Activated naive CD4-positive, alpha-beta T cell (primary cell): ENCODE measurements around the gene GABARAPL2.
A peak's percentile ranks its signal among the peaks of the same experiment; 100 is the strongest.

Experiments used
- DNase-seq, 4 experiments: peaks; one replicate each; lab custom pipeline; 2025; lab: John Stamatoyannopoulos, UW

Gene GABARAPL2

DNA sequence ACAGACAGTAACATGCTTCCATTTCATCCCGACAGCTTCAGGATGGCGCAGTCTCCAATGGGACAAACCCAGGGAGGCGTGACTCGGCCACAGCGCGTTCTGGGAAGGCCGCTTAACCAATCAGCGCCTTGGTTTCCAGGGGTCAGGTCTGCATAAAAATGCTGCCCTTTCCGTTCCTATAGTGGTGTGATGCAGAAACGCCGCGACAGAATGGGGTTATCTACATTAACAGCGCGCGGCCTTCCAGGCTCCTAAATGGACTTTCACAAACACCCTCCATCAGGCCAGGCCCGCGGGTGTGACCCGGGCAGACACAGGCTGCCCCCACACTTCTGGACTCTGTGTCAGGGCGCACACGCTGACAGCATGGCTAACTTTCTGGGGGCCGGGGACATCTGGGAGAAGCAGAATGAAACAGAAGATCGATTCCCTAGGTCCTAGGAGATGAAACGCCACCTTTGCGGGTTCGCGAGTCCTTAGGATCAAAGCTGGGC lies 10.9 kb upstream of the GABARAPL2 start:
- DNase-seq = no peak

DNA sequence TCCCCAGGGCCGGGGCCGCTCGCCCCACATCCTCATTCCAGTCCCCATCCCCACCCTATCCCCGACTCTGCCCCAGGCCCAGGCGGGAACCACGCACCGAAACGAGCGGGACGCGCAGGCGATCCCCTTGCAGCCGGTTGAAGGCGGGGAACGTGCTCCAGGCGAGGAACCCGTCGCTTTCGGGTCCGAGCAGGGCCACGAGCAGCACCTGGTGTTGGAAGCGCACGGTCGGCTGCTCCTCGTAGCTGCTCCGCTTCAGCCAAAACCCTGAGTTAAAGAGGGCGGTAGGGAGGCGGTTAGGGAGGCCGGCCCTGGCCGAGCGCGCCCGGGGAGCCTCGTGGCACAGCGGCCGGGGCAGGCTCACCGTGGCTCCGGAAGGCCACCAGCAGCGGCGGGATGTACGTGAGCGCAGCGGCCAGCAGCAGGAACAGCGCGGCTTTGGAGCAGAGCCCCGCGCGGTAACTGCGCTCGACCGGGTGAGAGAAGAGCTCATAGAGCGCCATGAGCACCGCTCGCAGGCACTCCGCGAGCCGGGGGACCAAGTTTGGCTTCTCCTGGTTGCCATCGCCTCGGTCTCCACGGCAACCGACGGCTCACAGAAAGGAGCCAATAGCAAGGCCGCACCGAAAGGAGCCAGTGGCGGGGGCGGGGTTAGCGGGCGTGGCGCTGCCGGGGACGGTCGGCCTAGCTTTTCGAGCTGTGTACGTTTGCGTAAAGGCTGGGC lies 10.3 kb upstream of the GABARAPL2 start, which contains the start of gene TMEM231:
TSS of gene TMEM231 (minus strand) at position 546 of the 724 bp plus-strand sequence. CDS start at position 503, 43 bp downstream.
- peak; percentile 82 to 96 (median 90) for DNase-seq

DNA sequence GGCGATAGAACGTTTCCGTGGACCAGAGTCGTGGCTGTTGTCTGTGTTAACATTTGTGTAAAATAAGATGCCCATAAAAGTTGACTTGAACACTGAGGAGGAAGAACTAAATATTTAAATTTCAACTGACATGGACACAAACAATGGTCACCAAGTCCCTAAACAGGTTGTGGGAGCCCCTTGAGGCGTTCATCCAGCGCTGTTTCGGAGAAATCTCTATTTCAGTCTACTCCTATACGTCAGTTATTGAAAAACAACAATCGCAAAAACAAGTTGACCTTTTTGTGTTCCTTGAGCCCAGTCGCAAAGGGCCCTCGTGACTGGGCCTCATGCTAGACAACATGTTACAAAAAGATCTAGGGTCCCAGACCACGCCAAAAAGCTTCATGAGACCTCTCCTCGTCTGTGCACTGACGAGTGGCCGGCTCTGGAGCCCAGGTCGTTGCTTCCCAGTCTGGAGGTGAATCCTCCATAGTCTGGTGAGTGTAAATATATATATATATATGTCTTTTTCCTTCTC lies 9.7 kb upstream of the GABARAPL2 start:
- no peak for DNase-seq

DNA sequence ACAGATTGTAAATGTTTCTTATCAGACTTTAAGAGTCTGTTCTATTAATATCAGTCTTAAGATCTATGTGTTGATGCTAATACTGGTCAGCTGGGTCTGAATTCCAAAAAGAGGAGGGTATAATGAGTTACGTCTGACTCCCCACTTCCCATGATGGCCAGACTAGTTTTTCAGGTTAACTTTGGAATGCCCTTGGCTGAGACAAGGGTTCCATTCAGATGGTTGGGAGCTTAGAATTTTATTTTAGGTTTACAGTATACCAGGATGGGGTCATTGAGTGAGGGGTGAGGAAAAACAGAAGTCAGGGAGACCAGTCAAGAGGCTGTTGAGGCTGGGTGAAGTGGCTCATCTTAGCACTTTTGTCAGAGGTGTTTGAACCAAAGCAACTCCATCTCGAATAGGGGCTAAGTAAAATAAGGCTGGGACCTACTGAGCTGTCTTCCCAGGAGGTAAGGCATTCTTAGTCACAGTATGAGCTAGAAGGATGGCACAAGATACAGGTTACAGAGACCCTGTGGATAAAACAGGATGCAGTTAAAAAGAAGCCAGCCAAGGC lies 7.3 kb upstream of the GABARAPL2 start:
- DNase-seq = no peak

DNA sequence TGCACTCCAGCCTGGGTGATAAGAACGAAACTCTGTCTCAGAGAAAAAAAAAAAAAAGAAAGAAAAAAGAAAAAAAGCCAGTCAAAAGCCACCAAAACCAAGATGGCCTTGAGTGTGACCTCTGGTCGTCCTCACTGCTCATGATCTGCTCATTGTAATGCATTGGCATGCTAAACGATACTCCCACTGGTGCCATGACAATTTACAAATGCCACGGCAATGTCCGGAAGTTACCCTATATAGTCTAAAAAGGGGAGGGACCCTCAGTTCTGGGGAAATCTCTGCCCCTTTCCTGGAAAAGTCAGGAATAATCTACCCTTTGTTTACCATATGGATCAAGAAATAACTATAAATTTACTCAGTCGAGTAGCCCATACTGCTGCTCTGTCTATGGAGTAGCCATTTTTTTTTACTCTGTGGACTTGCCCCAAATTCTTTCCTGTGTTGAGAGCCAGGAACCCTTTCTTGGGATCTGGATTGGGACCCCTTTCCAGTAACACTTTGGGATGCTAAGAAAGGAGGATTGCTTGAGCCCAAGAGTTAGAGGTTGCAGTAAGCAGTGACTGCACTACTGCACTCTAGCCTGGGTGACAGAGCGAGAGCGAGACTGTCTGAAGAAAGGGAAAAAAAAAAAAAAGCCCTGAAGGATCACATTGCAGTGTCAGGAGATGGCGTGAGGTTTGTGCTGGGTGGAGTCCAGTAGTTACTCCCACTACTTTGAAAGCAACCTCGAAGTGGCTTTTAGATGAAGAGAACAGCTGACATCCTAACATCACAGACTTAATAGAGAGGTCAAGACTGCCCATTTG lies 6.4 kb upstream of the GABARAPL2 start:
- DNase-seq = no peak

DNA sequence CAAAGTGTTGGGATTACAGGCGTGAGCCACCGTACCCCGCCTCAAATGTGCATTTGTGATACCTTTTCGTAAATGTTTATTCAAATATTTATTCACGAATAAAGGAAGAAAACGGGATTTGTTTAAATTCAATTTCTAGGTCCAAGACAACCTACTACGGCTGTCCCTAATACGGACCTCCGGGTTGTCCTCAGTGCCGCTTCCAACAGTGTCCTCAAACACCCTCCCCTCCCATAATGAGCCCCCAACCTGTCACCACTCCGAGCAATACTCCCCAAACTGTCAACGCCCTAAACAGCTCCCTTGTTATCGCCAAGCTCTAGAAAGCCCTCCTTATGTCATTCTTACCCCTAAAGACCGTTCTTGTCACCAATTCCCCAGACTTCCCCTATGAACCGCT lies 539 bp upstream of the GABARAPL2 start:
- no peak for DNase-seq

DNA sequence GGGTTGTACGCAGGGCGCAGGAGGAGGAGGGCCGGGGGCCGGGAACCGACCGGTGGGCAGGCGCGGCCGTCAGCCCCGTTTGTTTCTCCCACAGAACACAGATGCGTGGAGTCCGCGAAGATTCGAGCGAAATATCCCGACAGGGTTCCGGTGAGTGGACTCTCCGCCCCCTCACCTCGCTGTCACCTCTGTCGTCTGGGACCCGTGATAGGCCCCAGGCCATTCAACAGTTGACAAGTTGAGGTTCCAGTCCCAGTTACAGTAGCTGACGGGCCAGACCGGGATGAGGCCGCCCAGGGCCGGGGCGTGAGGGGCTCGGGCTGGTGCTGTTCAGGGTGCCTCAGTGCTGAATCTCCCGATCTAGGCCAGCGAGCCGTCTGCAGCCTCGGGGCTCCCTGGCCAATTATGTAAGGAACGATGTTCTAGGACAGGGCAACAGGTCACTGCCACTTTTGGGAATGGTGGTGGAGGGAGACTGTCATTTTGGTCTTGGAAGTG lies 628 bp downstream of the GABARAPL2 start:
- DNase-seq = no peak

DNA sequence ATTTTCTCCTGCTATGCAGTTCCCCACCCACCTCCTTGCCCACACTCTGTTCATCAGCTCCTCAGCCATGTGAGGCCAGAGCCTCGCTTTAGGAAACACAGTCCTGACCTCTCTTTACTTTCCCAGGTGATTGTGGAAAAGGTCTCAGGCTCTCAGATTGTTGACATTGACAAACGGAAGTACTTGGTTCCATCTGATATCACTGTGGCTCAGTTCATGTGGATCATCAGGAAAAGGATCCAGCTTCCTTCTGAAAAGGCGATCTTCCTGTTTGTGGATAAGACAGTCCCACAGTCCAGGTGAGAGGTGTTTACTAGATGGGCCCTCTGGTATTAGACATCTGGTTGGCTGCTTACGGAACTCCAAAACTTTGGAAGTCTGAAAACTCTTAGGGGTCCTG lies 1.7 kb downstream of the GABARAPL2 start:
- DNase-seq = no peak

DNA sequence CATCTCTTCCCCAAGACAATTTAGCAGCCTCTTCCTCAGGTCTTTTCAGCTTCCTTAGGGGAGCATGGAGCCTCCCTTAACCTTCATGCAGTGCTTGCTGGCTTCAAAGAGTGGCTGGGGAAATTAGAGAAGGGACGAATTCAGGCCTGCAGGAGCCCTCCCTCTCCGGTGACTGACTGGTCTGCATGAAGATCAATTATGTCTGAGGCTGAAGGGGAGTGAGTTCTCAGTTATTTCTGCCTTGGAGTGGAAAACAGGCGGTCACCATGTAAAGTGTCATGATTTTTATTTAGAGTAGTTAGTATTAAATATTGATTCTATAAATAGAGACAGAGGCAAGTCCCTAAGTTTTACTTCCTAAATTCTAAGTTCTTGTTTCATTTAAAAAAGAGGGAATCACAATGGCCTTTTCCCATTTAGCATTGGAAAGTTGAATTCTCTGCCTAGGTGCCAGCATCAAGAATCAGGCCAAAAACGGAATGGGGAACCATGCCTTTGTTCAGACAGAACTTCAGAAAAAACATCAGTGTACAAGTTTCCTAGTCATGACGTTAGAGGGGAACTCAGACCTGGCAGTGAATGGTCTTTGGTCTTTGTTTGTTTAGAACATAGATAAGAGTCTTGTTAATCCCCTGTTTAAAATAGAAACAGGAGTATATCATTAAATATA lies 4.4 kb downstream of the GABARAPL2 start:
- no peak for DNase-seq

DNA sequence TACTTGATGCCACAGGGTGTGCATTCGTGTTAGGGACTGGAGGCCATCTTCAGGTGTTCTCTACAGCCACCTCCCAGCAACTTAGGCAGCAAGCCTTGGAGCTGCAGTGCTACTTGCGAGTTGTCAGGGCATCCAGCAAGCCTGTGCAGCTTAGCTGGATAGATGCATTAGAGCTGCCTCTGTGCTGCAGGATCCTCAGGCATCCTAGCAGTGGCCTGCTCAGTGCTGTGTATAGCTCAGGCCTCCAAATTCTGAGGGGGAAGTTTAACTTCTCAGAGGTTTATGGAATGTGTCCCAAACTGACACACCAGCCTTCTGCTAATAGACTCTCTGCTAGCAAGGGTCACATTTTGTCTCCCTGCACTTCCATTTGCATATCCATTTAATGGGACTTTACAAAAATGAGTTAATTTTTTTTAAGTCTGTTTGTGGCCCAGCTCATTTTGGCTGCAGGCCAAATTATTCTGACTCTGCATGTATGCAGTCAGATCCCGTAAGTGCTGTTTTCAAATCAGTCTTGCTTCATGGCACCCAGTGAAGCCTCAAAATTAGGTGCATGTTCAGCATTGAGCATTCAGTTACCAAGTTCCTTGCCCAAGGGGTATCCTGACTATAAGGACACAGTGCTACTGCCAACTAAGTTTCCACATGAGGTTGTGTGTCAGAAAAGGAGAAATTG lies 6.8 kb downstream of the GABARAPL2 start:
- no peak for DNase-seq

DNA sequence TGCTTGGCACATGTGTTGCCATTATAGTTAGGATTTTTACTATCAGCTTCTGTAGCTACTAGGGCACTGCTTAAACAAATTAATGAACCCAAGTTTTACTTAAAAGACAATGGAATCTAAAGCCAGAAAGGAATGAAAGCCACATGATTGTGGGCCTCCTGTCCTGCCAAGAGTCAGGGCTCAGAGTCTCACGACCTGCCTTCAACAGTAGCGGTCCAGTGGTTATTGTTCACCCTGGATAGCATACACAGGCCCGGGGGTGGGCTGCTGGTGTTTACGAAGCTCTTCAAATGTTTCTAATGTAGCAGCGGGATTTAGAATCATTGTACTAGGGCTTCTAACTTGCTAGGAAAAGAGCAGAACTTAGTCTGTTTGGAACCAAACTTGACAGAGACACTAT lies 7.8 kb downstream of the GABARAPL2 start:
- DNase-seq = no peak

DNA sequence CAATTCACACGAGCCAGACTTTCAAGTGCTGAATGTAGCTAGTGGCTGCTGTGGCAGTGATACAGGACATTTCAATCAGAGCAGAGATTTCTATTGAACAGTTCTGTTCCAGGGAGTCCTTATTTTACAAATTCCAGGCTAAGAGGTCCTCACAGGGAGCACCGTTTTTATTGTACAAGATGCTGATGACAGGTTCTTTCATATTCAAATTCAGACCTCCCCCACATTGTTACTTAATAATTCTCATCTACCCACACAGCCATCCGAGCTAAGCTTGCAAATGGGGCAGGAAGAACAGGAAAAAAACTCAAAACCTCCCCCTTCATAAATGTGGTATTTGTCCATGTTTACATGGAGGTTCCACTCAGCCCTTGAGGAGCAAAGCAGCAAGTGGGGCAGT lies 9.8 kb downstream of the GABARAPL2 start:
- no peak for DNase-seq

DNA sequence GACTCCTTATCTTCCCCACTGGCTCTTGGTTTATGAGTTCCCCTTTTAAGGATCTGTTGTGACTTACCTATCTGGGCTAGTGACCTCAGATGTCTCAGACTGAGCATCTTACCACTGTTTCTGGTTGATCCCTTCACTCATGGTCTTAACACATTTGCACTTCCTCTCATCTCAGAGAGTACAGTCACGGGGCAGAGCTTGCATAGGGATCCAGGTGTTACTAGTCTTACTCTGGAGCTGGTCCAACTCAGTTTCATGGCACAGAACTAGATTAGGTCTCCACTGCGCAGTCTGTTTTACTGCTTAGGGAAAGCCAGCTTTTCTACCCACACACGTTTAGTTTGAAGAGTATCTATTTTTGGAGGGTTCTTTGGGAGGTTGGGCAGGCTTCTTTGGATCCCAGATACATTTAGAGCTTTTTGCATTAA lies 10.2 kb downstream of the GABARAPL2 start:
- no peak for DNase-seq

DNA sequence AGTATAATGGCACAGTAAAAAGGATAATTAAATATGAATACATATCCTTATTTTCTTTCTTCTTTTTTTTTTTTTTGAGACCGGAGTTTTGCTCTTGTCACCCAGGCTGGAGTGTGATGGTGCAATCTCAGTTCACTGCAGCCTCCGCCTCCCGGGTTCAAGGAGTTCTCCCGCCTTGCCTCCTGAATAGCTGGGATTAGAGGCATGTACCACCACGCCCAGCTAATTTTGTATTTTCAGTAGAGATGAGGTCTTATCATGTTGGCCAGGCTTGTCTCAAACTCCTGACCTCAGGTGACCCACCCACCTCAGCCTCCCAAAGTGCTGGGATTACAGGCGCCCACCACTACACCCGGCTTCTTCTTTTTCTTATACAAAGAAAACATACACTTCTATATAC lies 12.0 kb downstream of the GABARAPL2 start:
- DNase-seq = no peak

DNA sequence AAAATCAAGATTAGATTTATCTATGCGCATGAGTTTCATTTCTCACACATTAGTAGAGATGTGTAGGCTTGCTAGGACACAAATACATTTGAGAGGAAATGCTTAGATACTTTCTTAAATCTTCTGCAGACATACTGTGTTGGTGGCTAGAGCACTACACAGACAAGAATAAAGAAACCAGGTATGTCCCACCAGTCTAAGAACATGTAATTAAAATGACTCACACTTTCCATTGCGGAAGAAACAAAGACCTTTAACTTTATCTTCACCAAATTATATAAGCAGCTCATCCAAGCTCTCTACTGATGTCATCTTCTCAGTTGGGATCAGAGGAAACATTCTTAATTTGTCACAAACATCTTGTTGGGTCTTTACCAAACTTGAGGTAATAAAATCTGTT lies 12.5 kb downstream of the GABARAPL2 start:
- no peak for DNase-seq

DNA sequence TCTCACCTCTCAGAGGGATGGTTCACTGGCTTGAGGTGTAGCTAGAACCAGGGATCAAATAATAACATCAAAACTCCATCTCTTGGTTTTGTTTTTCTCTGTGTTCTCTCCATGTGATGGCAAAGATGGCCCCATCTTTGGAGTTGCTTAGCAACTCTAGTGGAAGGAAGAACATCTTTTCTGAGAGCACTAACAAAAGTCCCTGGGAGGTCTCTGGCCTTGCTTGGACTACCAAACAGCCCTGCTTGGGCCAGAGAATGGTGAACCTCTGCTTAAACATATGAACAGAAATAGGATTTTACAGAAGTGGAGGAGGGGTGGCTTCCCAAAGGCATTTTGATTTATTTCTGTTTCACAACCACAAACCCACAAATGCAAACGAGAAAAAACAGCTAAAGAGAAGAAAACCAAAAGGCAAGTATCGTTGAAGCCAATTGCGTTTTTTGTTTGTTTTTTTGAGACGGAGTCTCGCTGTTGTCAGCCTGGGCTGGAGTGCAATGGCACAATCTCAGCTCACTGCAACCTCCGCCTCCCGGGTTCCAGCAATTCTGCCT lies 13.2 kb downstream of the GABARAPL2 start:
- DNase-seq = no peak

DNA sequence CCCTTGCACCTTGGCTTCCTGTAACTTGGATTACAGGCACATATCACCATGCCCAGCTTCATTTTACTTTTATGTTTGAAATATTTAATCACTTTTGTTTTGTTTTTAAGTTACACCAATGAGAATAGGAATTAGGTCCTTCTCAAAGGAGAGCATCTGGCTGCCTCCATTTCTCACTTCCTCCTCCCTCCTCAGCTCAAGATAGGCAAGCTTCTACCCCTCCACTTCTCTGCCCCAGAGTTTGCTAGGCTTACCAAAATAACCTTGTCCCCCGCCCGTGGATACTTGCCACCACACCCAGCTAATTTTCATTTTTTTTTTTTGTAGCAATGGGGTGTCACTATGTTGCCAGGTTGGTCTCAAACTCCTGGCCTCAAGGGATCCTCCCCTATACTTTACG lies 17.9 kb downstream of the GABARAPL2 start:
- DNase-seq = no peak

DNA sequence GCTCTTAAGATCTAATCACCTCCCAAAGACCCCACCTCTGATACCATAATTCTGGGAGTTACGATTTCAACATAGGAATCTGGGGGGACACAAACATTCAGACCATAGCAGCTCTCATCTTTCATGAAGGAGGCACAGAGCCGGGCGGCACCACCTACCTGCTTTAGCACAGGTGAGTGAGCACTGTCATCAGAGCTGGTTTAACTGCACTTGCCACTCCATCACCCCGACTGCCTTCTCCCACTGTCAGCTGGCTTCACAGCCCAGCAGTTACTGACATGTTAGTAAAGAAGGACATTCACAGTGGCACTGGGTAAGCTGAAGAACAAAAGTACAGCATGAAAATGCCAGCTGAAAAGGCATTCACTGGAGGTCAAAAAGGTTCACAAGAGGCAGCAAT lies 22.5 kb downstream of the GABARAPL2 start:
- no peak for DNase-seq

DNA sequence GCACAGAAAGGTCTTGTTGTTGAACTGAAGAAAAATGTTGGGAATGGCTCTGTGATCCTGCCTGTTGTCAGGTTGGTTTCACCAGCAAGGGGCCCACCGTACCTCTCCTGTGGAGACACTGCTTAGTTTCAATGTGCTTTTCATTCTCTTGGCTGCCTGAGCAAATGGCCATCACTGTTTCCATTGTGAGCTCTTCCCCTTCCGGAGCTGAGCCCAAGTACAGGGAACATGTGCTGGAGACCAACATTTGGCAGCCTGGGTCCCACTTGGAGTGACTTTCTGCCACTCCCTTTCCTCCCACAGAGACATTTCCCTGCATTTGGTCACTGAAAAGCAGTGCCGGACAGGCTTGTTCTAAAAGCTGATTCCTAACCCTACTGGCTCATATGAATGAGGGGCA lies 23.1 kb downstream of the GABARAPL2 start:
- DNase-seq = no peak

DNA sequence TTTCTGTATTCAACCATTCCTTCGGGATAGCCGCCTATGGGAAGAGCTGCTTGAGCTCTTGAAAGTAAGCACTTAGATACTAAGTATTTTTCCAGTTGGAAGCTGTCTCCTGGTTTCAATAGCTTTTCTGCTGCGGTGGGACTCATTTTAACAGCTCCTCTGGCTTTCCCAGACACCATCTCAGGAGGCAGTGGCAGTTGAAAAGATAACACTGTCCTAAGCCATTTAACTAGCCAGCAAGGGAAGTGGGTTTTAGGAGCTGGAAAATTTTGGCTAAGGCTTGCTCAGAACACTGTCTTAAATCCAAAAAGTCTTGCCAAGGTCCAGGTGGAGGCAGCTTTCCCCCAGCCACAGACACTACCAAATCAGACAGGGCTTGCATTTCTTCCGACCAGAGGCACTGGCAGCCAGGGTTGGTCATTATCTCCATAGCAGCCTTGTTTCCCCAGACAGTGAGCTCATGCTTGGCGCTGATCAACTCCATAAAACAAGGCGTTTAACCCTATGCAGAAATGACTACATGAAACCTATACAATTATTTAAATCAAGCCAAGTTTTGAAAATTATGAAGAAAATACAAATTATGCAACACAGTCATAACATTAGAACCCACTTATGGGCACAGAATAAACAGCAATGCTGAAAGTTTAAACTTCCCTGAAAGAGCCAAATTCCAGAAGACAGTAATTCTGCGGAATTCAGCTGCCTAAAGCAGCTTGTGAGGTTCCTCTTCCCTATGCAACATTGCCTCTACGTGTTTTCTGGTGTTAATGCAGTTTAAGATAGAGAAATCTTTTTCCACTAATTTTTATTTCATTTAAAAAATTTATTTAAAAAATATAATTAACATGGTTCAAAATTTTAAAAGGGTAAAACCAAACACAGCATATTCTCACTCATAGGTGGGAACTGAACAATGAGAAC lies 25.0 kb downstream of the GABARAPL2 start:
- no peak for DNase-seq
